Measurements from ENCODE around the gene KRTAP10-5.
"Not testable (repeated sequence)": the region's sequence is repeated elsewhere in the genome, so short reads cannot be mapped to it uniquely, and the experiment has no call there.

KRTAP10-5 gene

GRCh38 chr21:44574457-44575306 lies 5.7 kb downstream of the KRTAP10-5 start:
- Histone ChIP-seq H3K9ac (ENCODE audit: low read length) (no peak overlapping the region), H3K4me3 (ENCODE audit: low read length) (no peak overlapping the region), H3K9me3 (ENCODE audit: control insufficient read depth, low read depth, low read length) (peaks cover 10% of the 10 kb centered on the region), H3K27ac (ENCODE audit: low read length) (no peak overlapping the region), H3K36me3 (ENCODE audit: control insufficient read depth, low read depth, low read length) (no peaks in the 10 kb centered on the region), H3K4me1 (ENCODE audit: control insufficient read depth, low read depth, low read length) (no peaks in the 10 kb centered on the region), H3K27me3 (ENCODE audit: control insufficient read depth, insufficient read depth, low read length) (no peaks in the 10 kb centered on the region)

GRCh38 chr21:44573630-44574456 lies 6.6 kb downstream of the KRTAP10-5 start, which contains the start of gene KRTAP10-4:
KRTAP10-4 (plus strand) TSS chr21:44573729; CDS start chr21:44573759, 30 bp downstream.
- H3K4me1 ChIP-seq (ENCODE audit: control insufficient read depth, low read depth, low read length); H3K27me3 ChIP-seq (ENCODE audit: control insufficient read depth, insufficient read depth, low read length); H3K4me3 ChIP-seq (ENCODE audit: low read length); H3K9me3 ChIP-seq (ENCODE audit: control insufficient read depth, low read depth, low read length); H3K27ac ChIP-seq (ENCODE audit: low read length); H3K9ac ChIP-seq (ENCODE audit: low read length); H3K36me3 ChIP-seq (ENCODE audit: control insufficient read depth, low read depth, low read length): not testable (repeated sequence)

- Histone ChIP-seq H3K4me1 (ENCODE audit: control insufficient read depth, low read depth, low read length) (no peaks in the 10 kb centered on the region), H3K27me3 (ENCODE audit: control insufficient read depth, insufficient read depth, low read length) (no peaks in the 10 kb centered on the region), H3K9ac (ENCODE audit: low read length) (no peak overlapping the region), H3K9me3 (ENCODE audit: control insufficient read depth, low read depth, low read length) (peaks cover 10% of the 10 kb centered on the region), H3K27ac (ENCODE audit: low read length) (no peak overlapping the region), H3K36me3 (ENCODE audit: control insufficient read depth, low read depth, low read length) (no peaks in the 10 kb centered on the region), H3K4me3 (ENCODE audit: low read length) (no peak overlapping the region)
Measured at GRCh38 chr21:44572959-44573583, 7.3 kb downstream of the KRTAP10-5 start.

GRCh38 chr21:44571844-44572782 lies 8.3 kb downstream of the KRTAP10-5 start:
- Histone ChIP-seq H3K4me3 (ENCODE audit: low read length) (no peak overlapping the region), H3K9me3 (ENCODE audit: control insufficient read depth, low read depth, low read length) (peaks cover 6% of the 10 kb centered on the region), H3K27me3 (ENCODE audit: control insufficient read depth, insufficient read depth, low read length) (no peaks in the 10 kb centered on the region), H3K36me3 (ENCODE audit: control insufficient read depth, low read depth, low read length) (no peaks in the 10 kb centered on the region), H3K27ac (ENCODE audit: low read length) (no peak overlapping the region), H3K9ac (ENCODE audit: low read length) (no peak overlapping the region), H3K4me1 (ENCODE audit: control insufficient read depth, low read depth, low read length) (no peaks in the 10 kb centered on the region)

- Histone ChIP-seq H3K27ac (ENCODE audit: low read length) (no peak overlapping the region), H3K27me3 (ENCODE audit: control insufficient read depth, insufficient read depth, low read length) (no peaks in the 10 kb centered on the region), H3K4me3 (ENCODE audit: low read length) (no peak overlapping the region), H3K9ac (ENCODE audit: low read length) (no peak overlapping the region), H3K36me3 (ENCODE audit: control insufficient read depth, low read depth, low read length) (no peaks in the 10 kb centered on the region), H3K9me3 (ENCODE audit: control insufficient read depth, low read depth, low read length) (no peaks in the 10 kb centered on the region), H3K4me1 (ENCODE audit: control insufficient read depth, low read depth, low read length) (no peaks in the 10 kb centered on the region)
Measured at GRCh38 chr21:44571296-44571695, 9.1 kb downstream of the KRTAP10-5 start.

- no peaks in the 10 kb centered on the region for H3K9me3 ChIP-seq (ENCODE audit: control insufficient read depth, low read depth, low read length)
- H3K4me1 ChIP-seq (ENCODE audit: control insufficient read depth, low read depth, low read length): no peaks in the 10 kb centered on the region
- H3K4me3 ChIP-seq (ENCODE audit: low read length): no peak overlapping the region
- no peaks in the 10 kb centered on the region for H3K36me3 ChIP-seq (ENCODE audit: control insufficient read depth, low read depth, low read length)
- H3K9ac ChIP-seq (ENCODE audit: low read length): no peak overlapping the region
- H3K27ac ChIP-seq (ENCODE audit: low read length): no peak overlapping the region
- H3K27me3 ChIP-seq (ENCODE audit: control insufficient read depth, insufficient read depth, low read length): no peaks in the 10 kb centered on the region
Measured at GRCh38 chr21:44569861-44570517, 10.4 kb downstream of the KRTAP10-5 start.

GRCh38 chr21:44568667-44569556 lies 11.5 kb downstream of the KRTAP10-5 start:
- Histone ChIP-seq H3K9ac (ENCODE audit: low read length) (no peak overlapping the region), H3K4me1 (ENCODE audit: control insufficient read depth, low read depth, low read length) (no peaks in the 10 kb centered on the region), H3K9me3 (ENCODE audit: control insufficient read depth, low read depth, low read length) (no peaks in the 10 kb centered on the region), H3K36me3 (ENCODE audit: control insufficient read depth, low read depth, low read length) (no peaks in the 10 kb centered on the region), H3K4me3 (ENCODE audit: low read length) (no peak overlapping the region), H3K27me3 (ENCODE audit: control insufficient read depth, insufficient read depth, low read length) (no peaks in the 10 kb centered on the region), H3K27ac (ENCODE audit: low read length) (no peak overlapping the region)

- H3K27me3 ChIP-seq (ENCODE audit: control insufficient read depth, insufficient read depth, low read length): no peaks in the 10 kb centered on the region
- H3K9me3 ChIP-seq (ENCODE audit: control insufficient read depth, low read depth, low read length): no peaks in the 10 kb centered on the region
- no peak overlapping the region for H3K27ac ChIP-seq (ENCODE audit: low read length)
- H3K36me3 ChIP-seq (ENCODE audit: control insufficient read depth, low read depth, low read length): no peaks in the 10 kb centered on the region
- no peaks in the 10 kb centered on the region for H3K4me1 ChIP-seq (ENCODE audit: control insufficient read depth, low read depth, low read length)
- H3K9ac ChIP-seq (ENCODE audit: low read length): no peak overlapping the region
- no peak overlapping the region for H3K4me3 ChIP-seq (ENCODE audit: low read length)
Measured at GRCh38 chr21:44568261-44568660, 12.1 kb downstream of the KRTAP10-5 start.

GRCh38 chr21:44567481-44568171 lies 12.8 kb downstream of the KRTAP10-5 start:
- Histone ChIP-seq H3K4me1 (ENCODE audit: control insufficient read depth, low read depth, low read length) (no peaks in the 10 kb centered on the region), H3K36me3 (ENCODE audit: control insufficient read depth, low read depth, low read length) (no peaks in the 10 kb centered on the region), H3K4me3 (ENCODE audit: low read length) (no peak overlapping the region), H3K9me3 (ENCODE audit: control insufficient read depth, low read depth, low read length) (no peaks in the 10 kb centered on the region), H3K27ac (ENCODE audit: low read length) (no peak overlapping the region), H3K9ac (ENCODE audit: low read length) (no peak overlapping the region), H3K27me3 (ENCODE audit: control insufficient read depth, insufficient read depth, low read length) (no peaks in the 10 kb centered on the region)
